NCI-H2107 treated with DMSO at 0.1 percent for 48 hours (cell line): ENCODE data around the gene PXN.

ENCODE experiments used
- DNase-seq: peaks from one replicate; lab custom pipeline; 2025; ENCODE audit not compliant: unreplicated experiment; lab: John Stamatoyannopoulos, UW

The PXN gene

DNA sequence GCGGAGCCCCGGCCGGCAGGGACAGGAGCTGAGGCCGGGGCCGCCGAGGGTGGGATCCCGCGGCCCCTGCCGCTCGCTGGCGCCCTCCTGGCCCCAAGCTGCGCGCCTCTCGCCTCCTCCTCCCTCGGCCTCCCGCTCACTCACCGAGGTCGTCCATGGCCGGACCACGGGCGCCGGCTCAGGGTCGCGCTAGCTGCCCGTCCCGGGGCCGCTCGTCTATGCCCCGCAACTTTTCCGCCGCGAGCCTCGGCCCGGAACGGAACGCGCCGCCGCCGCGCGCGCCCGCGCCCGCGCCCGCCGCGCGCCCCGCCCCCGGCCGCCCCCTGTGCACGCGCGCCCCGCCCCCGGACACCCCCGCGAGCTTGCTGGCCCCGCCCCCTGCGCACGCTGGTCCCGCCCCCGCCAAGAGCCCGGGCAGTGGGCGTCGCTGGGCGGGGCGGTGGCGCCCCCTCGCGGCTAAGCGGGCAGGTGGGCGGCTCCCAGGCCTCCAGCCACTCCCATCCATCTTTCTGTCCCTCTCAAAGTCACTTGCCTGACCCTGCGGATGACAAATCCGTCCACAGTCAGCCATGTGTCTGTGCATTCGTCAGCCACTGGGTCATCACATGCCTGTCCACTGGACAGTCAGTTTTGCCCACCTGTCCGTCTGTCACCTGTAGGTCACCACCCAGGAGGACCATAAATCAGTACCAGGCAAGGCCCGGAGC lies at the start of gene PXN:
Gene PXN, minus strand, starts transcription at position 258 of the 707 bp plus-strand sequence. Its CDS starts 101 bp downstream, at position 157.
- DNase-seq = peak; percentile 28

- no peak for DNase-seq
Measured at GRCh38 chr12:120314220-120314619, 48.7 kb upstream of the PXN start.

- peak; percentile 96 for DNase-seq
Measured at GRCh38 chr12:120301962-120302815, 36.7 kb upstream of the PXN start, which contains the start of gene SIRT4. Gene SIRT4 (plus strand): TSS chr12:120302321. CDS start chr12:120303562, 1,241 bp downstream.

GRCh38 chr12:120292661-120293531 lies 27.4 kb upstream of the PXN start, which contains the start of gene RNU4-1:
Gene RNU4-1 (minus strand): TSS chr12:120293237.
- peak; percentile 94 for DNase-seq

GRCh38 chr12:120292411-120292660 lies 26.8 kb upstream of the PXN start:
- no peak for DNase-seq

GRCh38 chr12:120290609-120291305 lies 25.2 kb upstream of the PXN start:
- DNase-seq = peak; percentile 14

- DNase-seq = no peak
Measured at GRCh38 chr12:120287491-120287890, 22.0 kb upstream of the PXN start.

GRCh38 chr12:120286768-120287490 lies 21.4 kb upstream of the PXN start:
- no peak for DNase-seq

- DNase-seq = no peak
Measured at GRCh38 chr12:120284381-120284780, 18.9 kb upstream of the PXN start.

- DNase-seq = no peak
Measured at GRCh38 chr12:120283318-120283717, 17.8 kb upstream of the PXN start.

GRCh38 chr12:120278137-120279069 lies 12.9 kb upstream of the PXN start:
- DNase-seq = no peak

- no peak for DNase-seq
Measured at GRCh38 chr12:120276734-120277133, 11.2 kb upstream of the PXN start.

- DNase-seq = no peak
Measured at GRCh38 chr12:120267736-120268135, 2.2 kb upstream of the PXN start.

- DNase-seq = no peak
Measured at GRCh38 chr12:120266180-120266870, 795 bp upstream of the PXN start.

DNA sequence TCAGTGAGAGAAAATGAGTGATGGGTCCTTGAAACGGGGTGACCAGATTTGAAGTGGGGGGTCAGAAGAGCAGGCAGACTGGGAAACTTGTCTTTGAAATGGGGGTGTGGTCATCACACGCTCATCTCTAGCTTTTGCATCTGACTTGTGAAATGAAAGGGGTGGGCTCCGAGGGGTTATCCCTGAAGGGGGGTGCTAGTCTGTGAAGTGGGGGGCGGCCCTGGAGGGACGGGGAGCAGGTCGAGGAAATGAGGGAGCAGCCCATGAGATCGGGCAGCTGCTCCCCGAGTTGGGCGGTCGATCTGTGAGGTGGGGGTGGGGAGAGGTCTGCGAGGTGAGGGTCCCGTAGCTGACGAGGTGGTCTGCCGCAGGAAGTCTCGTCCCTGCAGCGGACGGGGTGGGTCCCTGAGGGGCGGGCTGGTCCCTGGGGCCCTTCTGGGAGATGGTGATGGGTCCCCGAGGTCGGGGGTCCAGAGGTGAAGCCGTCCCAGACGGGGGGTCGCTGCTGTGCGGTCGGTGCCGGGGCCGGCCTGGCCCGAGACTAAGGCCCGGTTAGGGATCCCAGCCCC lies 542 bp downstream of the PXN start:
- DNase-seq = no peak

DNA sequence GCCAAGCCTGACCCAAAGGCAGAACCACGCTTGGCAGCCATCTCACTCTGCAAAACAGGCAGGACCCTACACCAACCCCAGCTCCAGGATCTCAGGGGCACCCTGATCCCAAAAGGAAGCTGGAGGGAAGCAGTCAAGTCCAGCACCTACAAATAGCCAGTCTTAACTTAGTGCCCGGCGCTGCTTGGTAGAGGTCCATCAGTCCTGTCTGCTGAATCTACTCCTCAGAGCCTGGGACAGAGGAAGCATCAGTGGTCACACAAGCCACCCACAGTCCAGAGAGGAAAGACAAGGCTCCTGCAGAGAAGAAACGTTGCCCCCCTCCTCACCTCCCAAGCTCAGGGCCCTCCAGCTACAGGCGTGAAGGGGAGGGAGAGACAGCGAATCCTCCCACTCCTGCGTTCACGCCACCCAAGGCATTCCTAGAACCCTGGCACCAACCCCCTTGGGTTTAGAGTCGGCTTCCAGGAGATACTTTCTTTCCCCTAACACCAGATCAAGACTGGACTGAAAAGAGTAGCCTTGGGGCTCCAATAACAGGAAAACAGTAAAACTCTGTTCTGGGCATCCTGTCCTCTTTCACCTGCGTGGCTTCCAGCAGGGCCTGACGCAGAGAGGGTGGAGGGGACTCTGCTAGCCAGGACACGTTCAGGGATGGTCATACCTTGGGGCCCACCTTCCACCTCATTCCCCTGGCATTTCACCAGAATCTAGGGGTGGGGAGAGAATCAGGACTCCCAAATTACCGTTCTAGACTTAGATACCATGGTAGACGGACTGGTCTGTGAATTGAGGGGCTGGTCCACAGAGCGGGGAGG lies 1.2 kb downstream of the PXN start:
- no peak for DNase-seq

DNA sequence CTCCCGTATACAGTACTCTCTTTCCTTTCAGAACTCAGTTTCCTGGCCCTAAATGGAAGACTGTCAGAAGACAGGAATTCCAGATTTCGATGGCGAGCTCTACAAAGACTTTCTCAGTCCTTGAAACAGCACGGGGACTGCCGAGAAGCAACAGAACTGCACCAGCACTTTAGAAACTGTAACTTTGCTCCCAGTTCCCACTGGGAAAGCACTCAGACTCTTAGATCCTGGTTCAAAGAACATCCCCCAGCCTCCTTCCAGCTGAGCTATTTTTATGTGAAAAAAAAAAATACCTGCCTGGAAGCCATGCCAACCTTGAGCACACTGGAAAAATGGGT lies 1.8 kb downstream of the PXN start:
- no peak for DNase-seq
